Ramos (cell line): Measurements from ENCODE around the gene SLC25A20.
"Not testable (repeated sequence)": the region's sequence is repeated elsewhere in the genome, so short reads cannot be mapped to it uniquely, and the experiment has no call there.

Experiments used
- in situ Hi-C: fragments of 300-500 bp; cut with MboI; formaldehyde crosslinking; loops from one replicate; pipeline ENCODE4 v1.14.3; 2022; ENCODE audit warnings: low sequenced_read_pairs; ENCODE audit not compliant: unreplicated experiment

SLC25A20 gene

DNA sequence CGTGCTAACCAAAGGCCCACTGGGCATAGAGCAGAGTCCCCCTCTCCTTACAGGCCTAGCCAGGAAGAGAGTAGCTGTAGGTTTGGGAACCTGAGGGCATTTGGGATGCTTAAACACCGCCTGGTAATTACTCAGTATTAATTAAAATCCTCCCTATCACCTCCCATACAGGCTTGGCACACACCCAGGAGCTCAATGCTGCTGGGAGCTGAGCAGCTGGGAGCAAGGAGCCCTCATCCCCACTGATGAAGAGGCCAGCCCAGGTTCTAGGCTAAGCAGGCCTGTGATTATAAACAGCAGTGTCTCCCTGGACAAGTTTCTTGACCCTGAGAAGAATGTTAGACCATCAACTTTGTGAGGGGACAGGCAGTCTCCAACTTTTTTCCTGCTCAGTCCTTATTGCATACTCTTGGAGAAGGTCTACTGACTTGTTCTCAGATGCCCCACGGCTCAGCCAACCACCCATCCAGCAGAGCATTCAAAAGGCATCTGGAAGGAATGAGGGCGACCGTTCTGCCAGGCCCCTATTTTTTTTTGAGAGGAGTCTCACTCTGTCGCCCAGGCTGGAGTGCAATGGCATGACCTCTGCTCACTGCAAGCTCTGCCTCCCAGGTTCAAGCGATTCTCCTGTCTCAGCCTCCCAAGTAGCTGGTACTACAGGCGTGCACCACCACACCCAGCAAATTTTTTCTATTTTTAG lies 49.7 kb downstream of the SLC25A20 start:
- in situ Hi-C loops: no loop called here

GRCh38 chr3:48847504-48848423 lies 50.9 kb downstream of the SLC25A20 start, which contains the start of gene PRKAR2A:
Gene PRKAR2A (minus strand): TSS chr3:48847874. CDS start chr3:48847596, 278 bp downstream.
- in situ Hi-C loops: no loop called here

GRCh38 chr3:48847053-48847503 lies 51.6 kb downstream of the SLC25A20 start:
- in situ Hi-C loops: no loop called here

GRCh38 chr3:48845170-48845569 lies 53.5 kb downstream of the SLC25A20 start:
- in situ Hi-C loops: no loop called here

GRCh38 chr3:48837163-48837562 lies 61.5 kb downstream of the SLC25A20 start:
- in situ Hi-C loops: no loop called here

DNA sequence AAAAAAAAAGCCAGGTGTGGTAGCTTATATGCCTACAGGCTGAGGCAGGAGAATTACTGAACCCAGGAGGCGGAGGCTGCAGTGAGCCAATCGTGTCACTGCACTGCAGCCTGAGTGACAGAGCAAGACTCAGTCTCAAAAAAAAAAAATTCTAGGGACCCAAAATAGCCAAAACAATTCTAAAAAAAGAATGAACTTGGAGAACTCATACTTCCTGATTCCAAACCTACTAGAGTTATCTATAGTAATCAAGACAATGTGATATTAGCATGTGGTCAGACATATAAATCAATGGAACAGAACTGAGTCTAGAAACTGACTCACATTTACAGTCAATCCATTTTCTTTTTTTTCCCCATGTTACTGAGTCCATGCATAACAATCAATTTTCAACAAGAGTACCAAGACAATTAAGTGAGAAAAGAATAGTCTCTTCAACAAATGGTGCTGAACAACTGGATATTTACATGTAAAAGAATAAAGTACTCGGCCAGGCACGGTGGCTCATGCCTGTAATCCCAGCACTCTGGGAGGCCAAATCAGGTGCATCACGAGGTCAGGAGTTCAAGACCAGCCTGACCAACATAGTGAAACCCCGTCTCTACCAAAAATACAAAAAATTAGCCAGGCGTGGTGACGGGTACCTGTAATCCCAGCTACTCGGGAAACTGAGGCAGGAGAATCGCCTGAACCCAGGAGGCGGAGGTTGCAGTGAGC lies 62.9 kb downstream of the SLC25A20 start:
- in situ Hi-C loops: no loop called here

GRCh38 chr3:48832684-48833083 lies 66.0 kb downstream of the SLC25A20 start:
- in situ Hi-C loops: no loop called here

DNA sequence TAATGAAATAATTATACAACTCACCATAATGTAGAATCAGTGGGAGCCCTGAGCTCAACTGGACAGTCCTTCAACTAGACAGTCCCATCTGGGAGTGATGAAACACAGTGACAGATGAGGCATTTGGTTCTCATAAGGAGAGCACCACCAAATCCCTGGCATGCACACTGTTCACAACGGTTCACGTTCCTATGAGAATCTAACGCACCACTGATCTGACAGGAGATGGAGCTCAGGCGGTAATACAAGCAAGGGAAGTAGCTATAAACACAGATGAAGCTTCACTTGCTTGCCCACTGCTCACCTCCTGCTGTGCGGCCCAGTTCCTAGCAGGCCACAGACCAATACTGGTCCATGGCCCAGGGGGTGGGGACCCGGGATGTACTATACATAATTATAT lies 68.0 kb downstream of the SLC25A20 start:
- in situ Hi-C loops: no loop called here

DNA sequence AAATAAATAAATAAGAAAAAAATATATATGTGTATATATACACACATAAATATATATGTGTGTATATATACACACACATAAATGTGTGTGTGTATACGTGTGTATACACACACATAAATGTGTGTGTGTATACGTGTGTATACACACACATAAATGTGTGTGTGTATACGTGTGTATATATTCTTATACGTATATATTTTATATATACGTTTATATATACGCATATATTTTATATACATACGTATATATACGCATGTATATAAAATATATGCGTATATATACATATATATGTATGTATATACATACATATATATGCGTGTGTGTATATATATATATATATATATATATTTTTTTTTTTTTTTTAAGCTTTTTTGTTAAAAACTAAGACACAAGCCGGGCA lies 69.2 kb downstream of the SLC25A20 start:
- in situ Hi-C loops: not testable (repeated sequence)

DNA sequence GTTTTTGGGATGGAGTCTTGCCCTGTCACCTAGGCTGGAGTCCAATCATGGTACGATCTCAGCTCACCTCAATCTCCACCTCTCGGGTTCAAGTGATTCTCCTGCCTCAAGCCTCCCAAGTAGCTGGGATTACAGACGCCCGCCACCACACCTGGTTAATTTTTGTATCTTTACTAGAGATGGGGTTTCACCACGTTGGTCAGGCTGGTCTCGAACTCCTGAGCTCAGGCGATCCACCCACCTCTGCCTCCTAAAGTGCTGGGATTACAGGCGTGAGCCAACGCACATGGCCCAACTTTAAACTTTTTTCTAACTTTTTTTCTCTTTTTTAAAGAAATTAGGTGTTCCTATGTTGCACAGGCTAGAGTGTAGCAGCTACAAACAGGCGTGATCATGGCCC lies 70.8 kb downstream of the SLC25A20 start:
- in situ Hi-C loops: not testable (repeated sequence)

- in situ Hi-C loops: no loop called here
These were observed 72.2 kb downstream of the SLC25A20 start for GRCh38 chr3:48826451-48826850.

GRCh38 chr3:48820612-48821324 lies 77.9 kb downstream of the SLC25A20 start:
- in situ Hi-C loops: no loop called here

GRCh38 chr3:48819234-48820221 lies 79.2 kb downstream of the SLC25A20 start:
- in situ Hi-C loops: no loop called here

DNA sequence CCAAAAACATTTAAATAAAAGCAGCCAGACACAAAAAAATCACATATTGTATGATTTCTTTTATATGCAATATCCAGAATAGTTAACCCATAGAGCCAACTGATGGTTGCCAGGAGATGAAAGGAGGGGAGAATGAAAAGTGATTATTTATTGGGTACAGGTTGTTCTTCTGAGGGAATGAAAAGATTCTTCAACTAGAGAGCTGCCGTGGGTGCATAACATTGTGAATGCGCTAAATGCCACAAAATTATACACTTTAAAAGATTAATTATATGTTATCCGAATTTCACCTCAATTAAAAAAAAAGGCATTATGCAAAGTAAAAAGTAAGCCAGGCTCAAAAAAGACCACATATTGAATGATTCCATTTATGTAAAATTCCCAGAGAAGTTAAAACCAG lies 87.2 kb downstream of the SLC25A20 start:
- in situ Hi-C loops: no loop called here
